Measurements from ENCODE around the gene MTSS2. TPM values are rescaled to one million over a fixed set of nuclear protein-coding genes. Genes with fewer than 3 reads are reported as not detected.

Gene MTSS2
- total RNA-seq, 1 donor from 2014 or later, result 38.3 TPM

GRCh38 chr16:70670175-70670574 lies 15.7 kb downstream of the MTSS2 start:
- DNase-seq (ENCODE audit: low read depth), result no peak

GRCh38 chr16:70665806-70666735 lies 19.8 kb downstream of the MTSS2 start:
- Mint-ChIP-seq H3K4me3 (ENCODE audit: unreplicated experiment) (no peak overlapping the region), H3K9me3 (ENCODE audit: unreplicated experiment) (no peaks in the 10 kb centered on the region), H3K27me3 (ENCODE audit: low read depth, unreplicated experiment) (no peaks in the 10 kb centered on the region), H3K36me3 (ENCODE audit: low read depth, unreplicated experiment) (peaks cover 25% of the 10 kb centered on the region), H3K27ac (ENCODE audit: unreplicated experiment) (peak overlapping the region; percentile 15), H3K4me1 (ENCODE audit: low read depth, unreplicated experiment) (peaks cover 2% of the 10 kb centered on the region)
- H3K4me1 ChIP-seq (ENCODE audit: insufficient read depth, low read length), result peaks cover 4% of the 10 kb centered on the region
- H3K4me2 ChIP-seq (ENCODE audit: low read length), result no peak overlapping the region
- DNase-seq (ENCODE audit: low read depth) (no peak), FAIRE-seq (no peak)
- H3K9ac ChIP-seq (ENCODE audit: low read length), result no peak overlapping the region
- no peaks in the 10 kb centered on the region for H3K79me2 ChIP-seq (ENCODE audit: insufficient read depth, low read length)
- no peak for TF ChIP-seq CTCF (IDR thresholded peaks at IDR 0.05; ENCODE audit: insufficient read depth, low read depth, low read length)
- peaks cover 19% of the 10 kb centered on the region for H4K20me1 ChIP-seq (ENCODE audit: insufficient read depth, low read length)
- no peak overlapping the region for H3K4me3 ChIP-seq (ENCODE audit: insufficient read depth, low read depth, low read length)
- no peaks in the 10 kb centered on the region for H3K27me3 ChIP-seq (ENCODE audit: insufficient read depth, low read length)
- peaks cover 9% of the 10 kb centered on the region for H3K36me3 ChIP-seq (ENCODE audit: insufficient read depth, low read length)
- H3K27ac ChIP-seq (ENCODE audit: low read depth, low read length), result no peak overlapping the region
- no peaks in the 10 kb centered on the region for H3K9me3 ChIP-seq (ENCODE audit: insufficient read depth, low read depth, low read length)
- H2AFZ ChIP-seq (ENCODE audit: low read depth, low read length), result no peak overlapping the region

More at GRCh38 chr16:70670175-70670574, 15.7 kb downstream of the MTSS2 start:
- Histone ChIP-seq H4K20me1 (ENCODE audit: insufficient read depth, low read length) (peaks cover 8% of the 10 kb centered on the region), H3K9me3 (ENCODE audit: insufficient read depth, low read depth, low read length) (no peaks in the 10 kb centered on the region), H3K4me1 (ENCODE audit: insufficient read depth, low read length) (no peaks in the 10 kb centered on the region), H3K4me2 (ENCODE audit: low read length) (no peak overlapping the region), H2AFZ (ENCODE audit: low read depth, low read length) (no peak overlapping the region), H3K9ac (ENCODE audit: low read length) (no peak overlapping the region), H3K79me2 (ENCODE audit: insufficient read depth, low read length) (no peaks in the 10 kb centered on the region), H3K27me3 (ENCODE audit: insufficient read depth, low read length) (no peaks in the 10 kb centered on the region), H3K27ac (ENCODE audit: low read depth, low read length) (no peak overlapping the region), H3K36me3 (ENCODE audit: insufficient read depth, low read length) (peaks cover 13% of the 10 kb centered on the region), H3K4me3 (ENCODE audit: insufficient read depth, low read depth, low read length) (no peak overlapping the region)
- Mint-ChIP-seq H3K27ac (ENCODE audit: unreplicated experiment) (no peak overlapping the region), H3K4me1 (ENCODE audit: low read depth, unreplicated experiment) (no peaks in the 10 kb centered on the region), H3K36me3 (ENCODE audit: low read depth, unreplicated experiment) (peaks cover 33% of the 10 kb centered on the region), H3K4me3 (ENCODE audit: unreplicated experiment) (peak overlapping the region; percentile 8), H3K27me3 (ENCODE audit: low read depth, unreplicated experiment) (no peaks in the 10 kb centered on the region), H3K9me3 (ENCODE audit: unreplicated experiment) (no peaks in the 10 kb centered on the region)
- no peak for TF ChIP-seq CTCF (IDR thresholded peaks at IDR 0.05; ENCODE audit: insufficient read depth, low read depth, low read length)
- TF ChIP-seq EZH2 (IDR thresholded peaks at IDR 0.05; ENCODE audit: insufficient read depth, low read length), result no peak
- no peak for FAIRE-seq
